GM19043 (cell line): Measurements from ENCODE around the gene CA10.

ENCODE experiments used
- ATAC-seq: cut with Tn5 transposase; IDR thresholded peaks from one replicate; pipeline ENCODE4 v1.9.1; 2021; ENCODE audit warnings: low read depth; ENCODE audit not compliant: unreplicated experiment

The CA10 gene

DNA sequence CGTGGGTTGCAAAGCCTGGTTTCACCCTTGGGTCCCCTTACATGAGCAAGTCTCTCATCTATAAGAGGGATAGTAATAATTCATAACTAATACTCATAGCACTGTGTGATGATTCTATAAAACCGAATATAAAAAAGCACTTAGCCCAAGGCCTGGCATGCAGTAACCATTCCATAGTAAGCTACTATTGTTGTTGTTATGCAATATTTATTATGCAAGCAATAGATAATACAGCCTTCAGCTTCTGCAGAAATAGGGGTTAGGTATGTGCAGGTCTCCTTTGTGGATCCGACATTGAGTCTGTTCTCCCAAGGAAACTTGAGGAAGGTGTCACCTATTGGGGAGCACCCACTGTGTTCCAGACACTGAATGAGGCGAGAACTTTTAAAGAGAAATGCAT, 497.1 kb downstream of the CA10 start:
- no peak for ATAC-seq

GRCh38 chr17:51660266-51660665, 498.2 kb downstream of the CA10 start:
- ATAC-seq, result no peak

GRCh38 chr17:51657224-51657623, 501.3 kb downstream of the CA10 start:
- ATAC-seq, result no peak

- ATAC-seq, result no peak
These were observed 504.6 kb downstream of the CA10 start for GRCh38 chr17:51653878-51654277.

GRCh38 chr17:51652529-51652928, 506.0 kb downstream of the CA10 start:
- no peak for ATAC-seq

- ATAC-seq, result no peak
These were observed 506.8 kb downstream of the CA10 start for GRCh38 chr17:51651513-51652298.

DNA sequence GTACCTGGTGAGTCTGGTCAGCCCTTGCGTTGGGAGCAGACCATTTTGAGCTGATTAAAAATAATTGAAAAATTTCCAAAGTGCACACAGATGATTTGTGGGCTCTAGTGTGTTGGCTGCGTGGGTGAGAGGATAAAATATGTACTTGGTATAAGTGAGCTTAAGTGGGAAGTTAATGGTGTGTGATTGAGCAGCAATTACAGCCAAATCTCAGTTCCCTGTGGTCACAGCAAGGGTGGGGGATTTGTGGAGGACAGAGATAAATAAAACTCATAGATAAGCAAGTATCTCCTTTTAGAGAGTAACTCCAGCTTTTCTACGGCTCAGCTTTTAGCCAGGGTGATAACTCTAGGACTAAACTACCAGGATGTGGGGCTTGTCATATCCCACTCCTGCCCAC, 507.7 kb downstream of the CA10 start:
- no peak for ATAC-seq

- ATAC-seq, result no peak
These were observed 508.3 kb downstream of the CA10 start for GRCh38 chr17:51650202-51650601.

DNA sequence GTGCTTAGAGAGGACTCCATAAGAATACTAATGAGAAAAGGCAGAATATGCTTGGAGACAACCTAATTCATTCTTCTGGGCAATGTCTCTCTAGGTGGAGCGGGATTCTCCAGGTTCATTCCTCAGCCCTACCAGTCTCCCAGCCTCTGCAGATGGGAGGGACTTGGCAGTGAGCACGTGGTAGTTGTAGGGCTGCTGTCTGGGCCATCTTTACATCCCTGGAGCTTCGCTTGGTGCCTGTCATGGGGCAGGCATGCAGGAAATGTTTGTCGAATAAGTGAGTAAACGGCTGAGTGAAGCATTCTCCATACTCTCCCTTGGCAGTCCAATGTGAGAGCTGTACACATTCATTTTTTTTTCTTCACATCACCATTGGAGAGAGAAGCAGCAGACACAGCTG, 510.7 kb downstream of the CA10 start:
- no peak for ATAC-seq

DNA sequence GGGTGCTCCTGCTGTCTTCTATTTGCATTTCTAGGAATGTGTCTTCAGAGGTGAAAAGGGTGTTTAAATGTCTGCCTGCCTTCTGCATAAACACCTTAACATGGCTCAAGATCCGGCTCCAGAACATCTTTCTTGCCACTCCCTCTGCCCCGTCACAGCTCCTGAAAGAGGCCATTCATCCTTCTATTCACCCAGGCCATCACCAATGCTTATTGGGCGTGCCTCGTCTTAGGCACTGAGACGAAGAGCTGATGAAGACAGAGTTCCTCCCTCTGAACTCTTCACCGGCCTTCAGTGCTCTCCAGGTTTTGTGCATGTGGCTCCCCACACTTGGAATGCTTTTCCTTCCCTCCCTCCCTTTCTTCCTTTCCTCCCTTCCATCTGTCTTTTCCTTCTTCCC, 511.4 kb downstream of the CA10 start:
- ATAC-seq, result no peak

DNA sequence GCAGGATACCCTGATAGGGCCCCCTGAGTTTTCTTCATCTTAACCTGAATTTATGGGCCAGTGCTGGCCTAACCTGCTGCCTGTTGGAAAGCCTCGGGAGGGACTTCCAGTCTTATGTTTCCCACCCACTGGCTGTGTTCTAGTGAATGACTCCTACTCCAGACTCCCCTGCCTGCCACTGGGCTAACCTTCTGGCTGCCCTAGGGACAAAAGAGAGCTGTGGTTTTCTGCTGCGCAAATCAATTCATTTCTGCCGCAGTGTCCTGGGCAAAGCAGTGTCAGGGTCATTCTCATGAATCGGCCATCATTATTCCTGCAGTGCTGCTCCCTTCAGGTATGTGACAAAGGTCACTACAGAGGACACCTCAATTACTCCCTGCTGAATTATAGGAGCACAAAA, 512.0 kb downstream of the CA10 start:
- ATAC-seq, result no peak

GRCh38 chr17:51645056-51645455, 513.5 kb downstream of the CA10 start:
- ATAC-seq, result no peak

DNA sequence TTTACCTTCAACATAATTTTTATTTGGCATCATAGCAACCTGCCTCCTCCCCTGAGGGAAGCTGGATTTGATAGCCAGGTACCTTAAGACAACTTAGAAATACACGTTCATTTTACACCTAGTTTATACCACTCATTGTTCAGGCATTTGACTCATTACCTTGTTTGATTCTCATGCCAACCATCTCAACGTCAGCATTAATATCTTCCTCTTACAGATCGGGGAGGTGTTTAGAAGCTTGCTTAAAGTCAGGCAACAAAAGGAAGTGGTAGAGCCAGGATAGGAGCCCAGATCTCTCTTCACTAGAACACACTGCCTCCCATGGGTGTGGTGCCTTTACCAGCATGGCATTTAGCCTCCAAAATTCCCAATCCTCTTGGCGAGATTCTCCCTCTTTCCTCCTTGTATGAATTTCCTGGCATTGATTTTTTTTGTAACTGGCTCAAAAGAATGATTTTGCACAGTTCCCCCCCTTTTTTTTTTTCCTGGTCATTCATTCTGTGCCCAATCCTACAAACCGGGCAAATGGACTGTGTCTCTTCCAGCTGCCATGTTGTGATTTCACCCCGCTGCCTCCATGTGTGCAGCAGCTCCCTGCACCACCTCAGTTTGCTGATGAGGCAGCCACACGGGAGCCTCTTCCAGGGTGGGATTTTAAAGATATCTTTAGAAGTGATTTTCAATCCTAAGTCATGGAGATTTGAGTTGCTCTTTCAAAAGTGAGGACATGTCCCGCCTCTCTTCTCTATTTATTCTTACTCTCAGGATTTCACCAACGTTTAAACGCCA, 514.6 kb downstream of the CA10 start:
- no peak for ATAC-seq

GRCh38 chr17:51642029-51642428, 516.5 kb downstream of the CA10 start:
- no peak for ATAC-seq

DNA sequence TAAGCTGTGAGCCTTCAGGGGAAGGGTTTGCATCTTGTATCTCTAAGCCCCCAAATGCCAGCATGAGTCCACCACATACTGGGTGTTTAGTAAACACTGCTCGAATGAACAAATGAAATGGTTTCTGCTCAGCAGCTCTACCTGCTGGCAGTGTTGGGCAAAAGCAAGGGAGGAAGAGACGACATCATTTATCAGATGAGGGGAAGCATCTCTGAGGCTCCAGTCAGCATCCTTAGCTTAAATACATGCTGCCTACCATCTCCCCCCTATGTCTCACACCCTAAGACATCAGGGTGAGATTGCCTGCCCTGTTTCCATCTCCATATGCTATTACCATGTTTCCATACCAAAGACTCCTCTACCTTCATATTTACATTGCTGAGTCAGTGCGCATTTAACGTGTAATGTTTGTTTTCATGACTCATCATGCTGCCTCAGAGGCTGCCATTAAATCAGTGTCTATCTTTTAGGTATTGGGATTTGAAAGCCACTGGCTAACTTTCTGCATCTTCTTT, 518.3 kb downstream of the CA10 start:
- ATAC-seq, result no peak

DNA sequence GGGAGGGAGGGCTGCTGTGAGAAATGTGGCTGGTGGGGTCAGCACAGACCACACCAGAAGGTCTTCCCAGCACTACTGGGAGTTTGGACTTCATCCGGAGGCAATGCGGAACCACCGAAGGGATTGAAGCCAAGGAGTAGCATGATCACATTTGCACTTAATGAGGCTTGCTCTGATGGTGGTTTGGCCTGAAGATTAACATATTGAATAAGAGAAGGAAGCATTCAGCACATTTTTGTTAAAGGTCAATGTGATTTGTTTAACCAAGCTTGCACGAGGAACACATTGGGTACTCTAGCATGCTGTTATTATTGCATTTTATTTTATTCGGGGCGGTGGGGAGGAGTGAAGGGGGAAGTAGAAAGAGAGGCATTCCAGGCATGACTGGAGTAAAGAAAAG, 519.5 kb downstream of the CA10 start:
- no peak for ATAC-seq

DNA sequence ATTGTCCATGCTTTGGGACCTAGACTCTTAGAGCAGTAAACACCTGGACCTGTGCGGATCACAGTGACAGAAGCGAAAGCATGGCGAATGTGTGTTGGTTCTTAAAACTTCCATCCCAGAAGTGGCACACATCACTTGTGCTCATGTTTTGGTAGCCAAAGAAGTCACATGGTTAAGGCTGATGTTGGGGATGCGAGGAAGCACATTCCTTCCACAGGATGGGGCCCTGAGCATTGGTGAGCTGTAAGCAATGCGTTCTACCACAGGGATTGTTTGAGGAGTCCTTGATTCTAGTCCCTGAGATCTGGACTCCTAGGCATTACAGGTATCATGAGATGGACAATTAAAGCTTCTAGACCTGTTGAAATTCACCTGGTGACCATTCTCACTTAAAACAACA, 522.2 kb downstream of the CA10 start:
- ATAC-seq, result no peak

DNA sequence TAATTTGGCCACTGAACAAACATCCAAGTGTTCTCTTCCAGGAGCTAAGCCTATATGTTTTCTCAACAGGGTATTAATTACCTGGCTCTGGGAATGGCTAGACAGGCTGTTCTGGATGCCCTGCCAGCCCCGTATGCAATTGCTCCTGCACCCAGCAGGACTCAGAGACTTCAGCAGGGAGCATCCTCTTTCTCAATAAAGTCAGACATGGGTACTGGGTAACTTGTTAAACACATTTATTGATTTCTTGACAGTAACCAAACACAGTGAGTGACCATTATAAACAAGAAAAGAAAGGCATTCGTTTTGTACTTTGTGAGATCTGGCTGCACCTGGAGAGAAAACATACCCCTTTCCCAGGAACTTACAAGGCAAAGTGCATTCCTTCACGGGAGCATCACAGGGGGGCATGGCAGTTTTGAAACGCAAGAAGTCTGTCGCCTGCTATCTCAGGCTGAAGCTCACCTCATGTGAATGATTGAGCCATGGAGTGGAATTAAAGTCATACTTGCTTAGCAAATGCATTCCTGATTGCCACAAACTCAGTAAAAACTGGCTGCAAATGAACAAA, 528.3 kb downstream of the CA10 start:
- no peak for ATAC-seq

DNA sequence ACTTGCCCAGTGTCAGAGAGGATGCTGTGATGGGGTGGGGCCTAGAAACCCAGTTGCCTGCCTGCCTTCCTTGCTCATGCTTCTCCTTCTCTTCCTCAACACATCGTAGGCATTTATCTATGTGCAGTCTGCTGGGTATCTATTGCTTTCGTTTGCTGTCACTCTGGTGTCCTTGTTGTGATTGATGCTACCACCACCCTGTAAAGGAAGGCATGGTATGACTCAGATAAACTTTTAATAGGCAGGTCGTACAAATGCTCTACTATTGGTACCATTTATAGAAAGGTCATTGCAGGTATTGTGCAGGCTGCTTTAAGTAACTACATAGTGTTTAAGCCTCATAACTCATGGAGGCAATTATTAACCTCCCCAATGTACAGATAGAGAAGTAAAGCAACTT, 529.3 kb downstream of the CA10 start:
- ATAC-seq, result no peak

DNA sequence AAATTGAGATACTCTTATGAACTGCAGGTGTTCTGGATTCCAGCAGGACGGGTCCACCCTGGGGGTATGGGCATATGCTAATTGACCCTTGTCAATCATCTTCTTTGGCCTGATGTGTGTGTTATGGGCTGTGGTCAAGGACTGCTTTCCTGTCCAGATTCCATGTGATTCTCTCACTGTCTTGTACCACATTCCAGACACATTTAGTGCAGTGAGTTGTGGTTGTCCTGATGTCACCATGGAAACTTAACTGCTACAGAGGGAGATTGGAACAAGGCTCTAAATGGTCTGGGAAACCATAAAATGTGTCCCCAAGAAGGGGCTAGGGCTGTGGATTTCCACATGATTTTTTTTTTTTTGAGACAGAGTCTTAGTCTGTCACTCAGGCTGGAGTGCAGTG, 530.7 kb downstream of the CA10 start:
- ATAC-seq, result no peak

DNA sequence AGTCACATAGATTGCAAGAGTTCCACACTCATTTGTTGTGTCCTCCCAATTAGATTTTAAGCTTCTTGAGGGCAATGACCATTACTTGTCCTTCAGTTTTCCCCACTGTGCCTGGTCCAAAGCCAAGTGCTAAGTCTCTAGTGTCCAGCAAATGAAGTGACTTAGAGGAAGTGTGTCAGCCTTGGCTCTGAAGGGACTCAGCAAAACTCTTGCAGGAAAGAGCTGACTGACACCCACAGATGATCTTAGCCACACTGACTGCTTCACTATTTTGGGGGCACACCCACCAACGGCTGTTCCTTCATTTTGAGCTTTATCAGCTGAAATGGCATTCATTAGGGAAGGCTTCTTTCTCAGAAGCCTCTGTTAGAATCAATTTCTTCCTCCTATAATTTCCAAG, 540.0 kb downstream of the CA10 start:
- no peak for ATAC-seq

GRCh38 chr17:51617986-51618385, 540.5 kb downstream of the CA10 start:
- no peak for ATAC-seq
